Endothelial cell of umbilical vein (primary cell): ENCODE results near the gene TBC1D19.

Experiments
- CTCF ChIP-seq, 2 donors: IDR thresholded peaks; 1 replicate in 1 of 2; 2 replicates in 1 of 2; pipeline ENCODE4 v1.5.1; 2011; ENCODE audit warnings: low read length in 2 of 2, mild to moderate bottlenecking in 2 of 2, moderate library complexity in 2 of 2, control low read depth in 1 of 2, inconsistent platforms in 1 of 2, low read depth in 1 of 2; ENCODE audit not compliant: insufficient read depth in 1 of 2; ENCODE audit errors: extremely low read depth in 1 of 2
- EZH2 ChIP-seq: IDR thresholded peaks from 2 replicates; pipeline ENCODE4 v1.6.1; 2012; ENCODE audit warnings: borderline replicate concordance, low read depth, mild to moderate bottlenecking, moderate library complexity, low read length, inconsistent platforms; ENCODE audit not compliant: severe bottlenecking
- JUN ChIP-seq: IDR thresholded peaks from 2 replicates; pipeline ENCODE4 v1.6.1; 2011; ENCODE audit warnings: borderline replicate concordance, low read depth; ENCODE audit not compliant: insufficient read length, insufficient read depth
- POLR2A ChIP-seq: IDR thresholded peaks from 2 replicates; pipeline ENCODE4 v1.6.1; 2012; ENCODE audit warnings: low read depth, mild to moderate bottlenecking, control low read depth, low read length
- POLR2AphosphoS5 ChIP-seq: IDR thresholded peaks from 2 replicates; pipeline ENCODE4 v1.6.1; 2012; ENCODE audit warnings: low read depth, mild to moderate bottlenecking, control low read depth, low read length, moderate library complexity; ENCODE audit not compliant: insufficient read depth
- TF ChIP-seq, protein P1 (sequence below): IDR thresholded peaks from 2 replicates; pipeline ENCODE4 v1.6.1; 2011; ENCODE audit not compliant: insufficient read depth, insufficient read length

DNA sequence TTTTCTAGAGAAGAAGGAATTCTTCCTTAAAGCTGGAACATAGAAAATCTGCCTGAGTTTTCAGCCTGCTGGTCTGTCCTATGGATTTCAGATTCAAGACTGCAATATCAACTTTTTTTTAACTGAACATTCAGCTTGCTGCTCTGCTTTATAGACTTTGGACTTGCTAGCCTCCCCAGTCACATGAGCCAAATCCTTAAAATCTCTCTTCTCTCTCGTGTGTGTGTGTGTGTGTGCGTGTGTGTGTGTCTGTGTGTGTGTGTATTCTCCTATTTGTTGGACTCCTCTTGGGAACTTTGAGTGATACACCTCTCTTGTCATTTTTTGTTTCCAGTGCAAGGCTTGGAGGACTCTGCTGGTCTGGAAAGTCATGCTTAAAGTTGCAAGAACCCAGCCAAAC lies 6.8 kb upstream of the TBC1D19 start:
- TF ChIP-seq CTCF (IDR thresholded peaks at IDR 0.05; ENCODE audit: extremely low read depth in 1 of 2, insufficient read depth in 1 of 2, low read depth in 1 of 2, low read length in 2 of 2): no peak
- TF ChIP-seq, protein P1, sequence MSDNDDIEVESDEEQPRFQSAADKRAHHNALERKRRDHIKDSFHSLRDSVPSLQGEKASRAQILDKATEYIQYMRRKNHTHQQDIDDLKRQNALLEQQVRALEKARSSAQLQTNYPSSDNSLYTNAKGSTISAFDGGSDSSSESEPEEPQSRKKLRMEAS: no peak
- TF ChIP-seq POLR2AphosphoS5: no peak
- TF ChIP-seq JUN: no peak
- TF ChIP-seq EZH2: no peak
- TF ChIP-seq POLR2A: no peak
